Astrocyte of the cerebellum (primary cell): ENCODE results near the gene ACOXL.

Experiments used
- DNase-seq: peaks from one replicate; pipeline ENCODE4 v3.0.0-alpha.2; 2011; ENCODE audit warnings: low read depth
- H3K4me3 ChIP-seq: 2 replicates; pipeline ENCODE4 v1.5.1; 2011; ENCODE audit warnings: mild to moderate bottlenecking, low read depth, low read length, moderate library complexity
- in situ Hi-C: cut with HindIII; loops from 2 replicates; pipeline ENCODE4 v1.10.0; 2017; ENCODE audit warnings: low sequenced_read_pairs
- TF ChIP-seq, protein P1 (sequence below): IDR thresholded peaks from 2 replicates; pipeline ENCODE4 v1.5.1; 2012; ENCODE audit warnings: low read length, low read depth, moderate library complexity, mild to moderate bottlenecking; ENCODE audit errors: missing control alignments

The ACOXL gene

DNA sequence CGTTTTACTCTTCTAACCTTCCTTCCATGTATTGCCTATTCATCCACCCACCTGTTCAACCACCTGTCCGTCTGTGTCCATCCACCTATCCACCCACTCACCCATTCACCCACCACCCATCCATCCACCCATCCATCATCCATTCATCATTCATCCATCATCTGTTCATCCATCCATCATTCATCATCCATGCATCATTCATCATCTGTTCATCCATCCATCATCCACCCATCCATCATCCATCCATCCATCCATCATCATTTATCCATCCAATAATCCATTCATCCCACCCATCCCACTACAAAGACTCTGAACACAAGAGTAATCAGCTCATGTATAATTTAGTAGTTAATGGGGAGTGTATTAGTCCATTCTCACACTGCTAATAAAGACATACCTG, 78.0 kb downstream of the ACOXL start:
- no peak for DNase-seq
- in situ Hi-C loops = no loop called here
- TF ChIP-seq, protein P1, sequence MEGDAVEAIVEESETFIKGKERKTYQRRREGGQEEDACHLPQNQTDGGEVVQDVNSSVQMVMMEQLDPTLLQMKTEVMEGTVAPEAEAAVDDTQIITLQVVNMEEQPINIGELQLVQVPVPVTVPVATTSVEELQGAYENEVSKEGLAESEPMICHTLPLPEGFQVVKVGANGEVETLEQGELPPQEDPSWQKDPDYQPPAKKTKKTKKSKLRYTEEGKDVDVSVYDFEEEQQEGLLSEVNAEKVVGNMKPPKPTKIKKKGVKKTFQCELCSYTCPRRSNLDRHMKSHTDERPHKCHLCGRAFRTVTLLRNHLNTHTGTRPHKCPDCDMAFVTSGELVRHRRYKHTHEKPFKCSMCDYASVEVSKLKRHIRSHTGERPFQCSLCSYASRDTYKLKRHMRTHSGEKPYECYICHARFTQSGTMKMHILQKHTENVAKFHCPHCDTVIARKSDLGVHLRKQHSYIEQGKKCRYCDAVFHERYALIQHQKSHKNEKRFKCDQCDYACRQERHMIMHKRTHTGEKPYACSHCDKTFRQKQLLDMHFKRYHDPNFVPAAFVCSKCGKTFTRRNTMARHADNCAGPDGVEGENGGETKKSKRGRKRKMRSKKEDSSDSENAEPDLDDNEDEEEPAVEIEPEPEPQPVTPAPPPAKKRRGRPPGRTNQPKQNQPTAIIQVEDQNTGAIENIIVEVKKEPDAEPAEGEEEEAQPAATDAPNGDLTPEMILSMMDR = no peak
- H3K4me3 ChIP-seq = no peak overlapping the region

GRCh38 chr2:110812726-110813645, 80.6 kb downstream of the ACOXL start:
- TF ChIP-seq, protein P1 = no peak
- DNase-seq = no peak
- in situ Hi-C loops = no loop called here
- no peak overlapping the region for H3K4me3 ChIP-seq

GRCh38 chr2:110813896-110814295, 81.5 kb downstream of the ACOXL start:
- DNase-seq = peak; percentile 41
- in situ Hi-C loops = no loop called here
- H3K4me3 ChIP-seq = no peak overlapping the region
- TF ChIP-seq, protein P1 = no peak

DNA sequence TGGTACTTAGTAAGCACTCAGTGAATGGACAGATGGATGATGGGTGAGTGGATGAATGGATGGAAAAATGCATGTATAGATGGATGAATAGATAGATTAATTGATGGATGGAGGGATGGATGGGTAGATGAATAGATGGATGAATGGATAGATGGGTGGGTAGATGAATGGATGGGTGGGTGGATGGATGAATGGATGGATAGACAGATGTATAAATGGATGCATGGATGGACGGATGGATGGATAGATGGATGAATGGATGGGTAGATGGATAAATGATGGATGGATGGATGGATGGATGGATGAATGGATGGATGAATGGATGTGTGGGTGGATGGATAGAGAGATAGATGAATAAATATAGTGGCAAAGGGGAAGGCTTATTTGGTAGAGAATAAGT, 83.6 kb downstream of the ACOXL start:
- no peak overlapping the region for H3K4me3 ChIP-seq
- DNase-seq = no peak
- TF ChIP-seq, protein P1 = no peak
- in situ Hi-C loops = loop anchor here (5.0 kb wide), 1 partner anchor 51 kb away; no protein-coding TSS in a partner anchor

DNA sequence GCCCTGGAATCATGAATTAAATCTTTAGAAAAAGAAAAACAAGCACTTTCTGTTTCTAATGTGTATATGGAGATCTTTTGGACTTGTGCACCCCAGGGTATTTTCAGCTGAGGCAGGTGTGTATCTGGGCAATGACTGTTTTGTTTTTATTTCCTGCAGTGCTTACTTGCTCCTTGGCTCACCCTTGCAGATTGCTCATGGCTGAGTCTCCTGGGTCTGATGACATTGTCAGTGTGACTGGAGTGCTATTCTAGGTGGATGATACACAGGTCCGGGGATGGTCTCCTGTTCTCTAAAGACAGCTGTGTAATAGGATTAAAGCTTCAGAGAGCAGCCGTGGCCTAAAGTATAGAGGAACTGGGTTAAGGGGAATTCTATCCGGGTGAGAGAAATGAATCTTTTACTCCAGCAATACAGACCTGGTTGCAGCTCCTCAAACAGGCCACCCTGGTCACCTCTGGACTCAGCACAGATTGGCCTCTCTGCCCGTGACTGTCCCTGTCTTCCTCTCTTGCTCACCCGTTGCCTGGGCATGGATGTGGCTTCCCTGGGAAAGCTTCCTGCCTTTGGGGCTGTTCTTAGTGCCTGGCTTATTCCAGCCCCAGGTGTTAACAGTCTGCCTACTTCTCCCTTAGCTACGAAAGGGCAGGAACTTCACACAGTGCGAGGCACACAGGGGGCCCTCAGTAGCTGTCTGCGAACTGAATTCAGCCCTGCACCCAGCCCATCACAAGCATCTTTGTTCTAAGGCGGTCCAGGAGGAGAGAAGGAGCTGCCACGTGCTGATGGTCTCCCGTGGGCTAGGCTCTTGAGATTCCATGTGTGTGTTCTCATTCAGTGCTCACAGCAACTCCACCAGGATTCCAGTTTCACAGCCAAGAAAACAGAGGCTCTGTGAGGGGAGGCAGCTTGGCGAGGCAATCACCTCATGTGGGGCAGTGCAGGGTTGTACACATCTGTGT, 84.3 kb downstream of the ACOXL start:
- no peak for DNase-seq
- H3K4me3 ChIP-seq = no peak overlapping the region
- TF ChIP-seq, protein P1 = no peak
- in situ Hi-C loops = loop anchor here (5.0 kb wide), 1 partner anchor 51 kb away; no protein-coding TSS in a partner anchor

DNA sequence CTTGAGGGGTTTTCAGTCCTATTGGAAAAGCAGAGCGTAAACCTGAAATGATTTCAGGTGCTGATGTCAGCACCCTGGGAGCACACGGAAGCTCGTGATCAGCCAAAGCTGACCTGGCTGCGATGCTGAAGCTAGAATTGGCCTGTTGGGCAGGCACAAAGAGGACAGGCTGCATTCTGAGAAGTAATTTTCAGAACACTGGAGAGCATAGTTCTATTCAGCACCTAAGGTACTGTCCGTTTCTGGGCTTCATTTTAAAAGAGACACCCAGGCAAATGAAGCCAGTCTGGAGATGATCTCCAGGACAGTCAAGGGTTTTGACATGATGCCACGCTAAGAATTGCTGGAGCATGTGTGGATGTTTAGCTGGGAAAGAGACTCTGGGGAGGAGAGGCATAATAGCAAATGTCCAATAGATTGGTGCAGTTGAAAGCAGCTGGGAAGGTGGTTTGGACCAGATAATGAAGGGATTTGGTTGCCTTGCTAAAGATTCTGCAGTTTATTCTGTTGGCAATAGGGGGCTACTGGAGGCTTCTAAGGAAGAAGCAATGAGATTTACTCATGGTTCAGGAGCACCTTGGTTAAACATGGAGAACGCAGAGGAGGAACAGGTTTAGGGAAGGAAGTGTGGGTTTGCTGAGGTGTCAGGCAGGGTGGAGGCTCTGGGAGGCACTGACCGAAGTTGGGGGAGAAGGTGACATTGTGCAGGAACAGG, 86.6 kb downstream of the ACOXL start:
- no peak for DNase-seq
- TF ChIP-seq, protein P1 = peak; percentile 32
- in situ Hi-C loops = loop anchor here (5.0 kb wide), 1 partner anchor 48 kb away; no protein-coding TSS in a partner anchor
- H3K4me3 ChIP-seq = no peak overlapping the region
